Mucosa of descending colon (tissue), 3 donors: ENCODE data around the gene RPS21. TPM values are rescaled to one million over a fixed set of nuclear protein-coding genes. Genes with fewer than 3 reads are reported as not detected.
A peak's percentile ranks its signal among the peaks of the same experiment; 100 is the strongest.

Experiments used
- ATAC-seq: fragments of 200-7000 bp; cut with Tn5 transposase; one replicate; pipeline ENCODE4 v1.9.1; 2020; ENCODE audit warnings: mild to moderate bottlenecking, moderate library complexity
- DNase-seq, 3 donors: peaks; one replicate each; pipeline ENCODE4 v3.0.0-alpha.2; 2020
- H3K36me3 ChIP-seq: fragments of 200-600 bp; one replicate; pipeline ENCODE4 v1.8.0; 2021; ENCODE audit warnings: low read depth, mild to moderate bottlenecking
- H3K4me1 ChIP-seq: fragments of 200-600 bp; one replicate; pipeline ENCODE4 v1.8.0; 2021; ENCODE audit warnings: low read depth, mild to moderate bottlenecking
- H3K4me3 ChIP-seq: fragments of 200-600 bp; one replicate; pipeline ENCODE4 v1.8.0; 2021; ENCODE audit warnings: mild to moderate bottlenecking
- H3K9me3 ChIP-seq: fragments of 200-600 bp; one replicate; pipeline ENCODE4 v1.8.0; 2021; ENCODE audit warnings: mild to moderate bottlenecking
- intact Hi-C, 2 donors: fragments of 100-400 bp; cut with DNase I in 1 of 2; cut with micrococcal nuclease in 1 of 2; formaldehyde crosslinking; loops; one replicate each; pipeline versions ENCODE4 v1.11.0 to v1.11.1; 2022; cut with DNase I, micrococcal nuclease
- total RNA-seq, 3 donors: library from RNA; stranded (reverse); fragmentation: NEBNext Ultra II Directional in 2 of 3; extraction: Animal tissue kit (Norgen Biotek cat#: 25700) in 2 of 3; gene quantifications; one replicate each; pipeline versions ENCODE4 v1.2.1 to v1.2.4, GENCODE V29; 2021 to 2023
- TF ChIP-seq, protein P1 (sequence below): fragments of 200-600 bp; IDR thresholded peaks from one replicate; pipeline ENCODE4 v1.8.0; 2022; ENCODE audit warnings: antibody characterized with exemption, mild to moderate bottlenecking
- donor health status: DM: no; HTN: no; CAD: no; lungs with moderate emphysema.
- donor health status: DM: no; HTN: no; CAD: no.
- donor health status: DM: no; HTN: yes; CAD: no.

RPS21 gene
- total RNA-seq, 3 donors from 2014 or later, result 1,171 to 1,284 (median 1,191) TPM

DNA sequence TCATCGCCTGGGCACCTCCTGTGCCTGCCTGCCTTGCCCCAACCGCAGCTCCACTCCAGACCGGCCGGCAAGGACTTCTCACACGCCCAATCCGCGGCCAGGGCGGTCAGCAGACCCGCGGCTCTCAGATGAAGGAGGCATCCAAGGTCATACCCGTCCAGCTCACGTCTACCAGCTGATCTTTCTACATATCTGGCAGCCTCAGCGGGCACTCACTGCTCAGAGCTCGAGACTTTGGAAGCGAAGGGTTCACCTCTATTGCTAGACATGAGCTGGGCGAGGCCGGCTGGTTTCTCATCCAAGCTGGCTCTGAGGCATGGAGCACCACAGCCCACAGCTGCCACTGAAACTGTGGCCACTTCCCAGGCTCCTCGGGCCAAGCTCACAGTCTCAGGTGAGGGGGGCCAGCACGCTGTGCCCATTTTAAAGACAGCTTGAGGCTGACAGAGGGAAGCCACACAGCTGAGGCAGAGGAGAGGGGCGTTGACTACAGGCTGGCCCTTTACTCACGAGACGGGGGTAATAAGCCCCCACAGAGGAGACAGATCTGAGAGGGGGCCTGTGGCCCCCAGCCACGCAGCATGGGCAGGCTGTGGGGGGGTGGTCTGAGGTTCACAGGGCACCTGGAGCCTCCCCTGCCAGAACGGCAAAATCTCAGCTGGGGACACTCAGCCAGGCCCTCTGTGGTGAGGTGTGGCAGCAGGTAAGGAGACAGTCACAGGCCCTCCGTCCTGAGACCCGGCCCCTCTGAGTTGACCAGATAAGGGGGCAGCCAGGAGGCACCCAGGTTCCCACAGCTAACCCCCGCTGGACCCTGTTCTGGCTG lies 21.8 kb upstream of the RPS21 start:
- DNase-seq, result peak in 2 of 3 donors; percentile 34 to 46
- Histone ChIP-seq H3K4me3 (no peak overlapping the region), H3K9me3 (no peaks in the 10 kb centered on the region), H3K36me3 (no peaks in the 10 kb centered on the region), H3K4me1 (peaks cover 25% of the 10 kb centered on the region)
- intact Hi-C loops, result no loop called here
- ATAC-seq, result no peak
- TF ChIP-seq, protein P1, sequence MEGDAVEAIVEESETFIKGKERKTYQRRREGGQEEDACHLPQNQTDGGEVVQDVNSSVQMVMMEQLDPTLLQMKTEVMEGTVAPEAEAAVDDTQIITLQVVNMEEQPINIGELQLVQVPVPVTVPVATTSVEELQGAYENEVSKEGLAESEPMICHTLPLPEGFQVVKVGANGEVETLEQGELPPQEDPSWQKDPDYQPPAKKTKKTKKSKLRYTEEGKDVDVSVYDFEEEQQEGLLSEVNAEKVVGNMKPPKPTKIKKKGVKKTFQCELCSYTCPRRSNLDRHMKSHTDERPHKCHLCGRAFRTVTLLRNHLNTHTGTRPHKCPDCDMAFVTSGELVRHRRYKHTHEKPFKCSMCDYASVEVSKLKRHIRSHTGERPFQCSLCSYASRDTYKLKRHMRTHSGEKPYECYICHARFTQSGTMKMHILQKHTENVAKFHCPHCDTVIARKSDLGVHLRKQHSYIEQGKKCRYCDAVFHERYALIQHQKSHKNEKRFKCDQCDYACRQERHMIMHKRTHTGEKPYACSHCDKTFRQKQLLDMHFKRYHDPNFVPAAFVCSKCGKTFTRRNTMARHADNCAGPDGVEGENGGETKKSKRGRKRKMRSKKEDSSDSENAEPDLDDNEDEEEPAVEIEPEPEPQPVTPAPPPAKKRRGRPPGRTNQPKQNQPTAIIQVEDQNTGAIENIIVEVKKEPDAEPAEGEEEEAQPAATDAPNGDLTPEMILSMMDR, result no peak

DNA sequence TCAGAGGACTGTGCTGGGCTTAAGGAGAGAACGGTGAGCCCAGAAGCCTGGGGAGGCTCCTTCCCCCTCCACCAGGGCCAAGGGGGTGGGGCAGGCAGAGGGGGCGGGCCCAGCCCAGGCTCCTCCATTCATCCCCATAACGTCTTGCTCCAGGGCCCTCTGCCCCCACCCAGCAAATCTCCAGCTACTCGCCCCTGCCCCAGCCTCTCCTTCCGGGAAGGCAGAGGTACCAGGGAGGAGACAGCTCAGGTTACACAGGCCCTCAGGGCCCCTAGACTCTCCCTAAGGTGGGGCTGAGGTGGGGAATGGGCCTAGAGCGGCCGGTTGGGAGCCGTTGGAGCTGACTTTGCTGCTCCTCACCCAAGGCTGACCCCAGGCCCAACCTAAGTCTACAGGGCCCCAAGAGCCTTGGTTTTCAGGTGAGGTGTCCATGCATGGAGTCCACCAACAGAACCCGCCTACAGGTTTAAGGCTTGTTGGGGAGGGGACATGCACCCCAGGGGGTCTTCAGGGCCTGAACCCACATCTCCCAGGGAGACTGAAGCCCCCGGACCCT lies 21.0 kb upstream of the RPS21 start:
- no peaks in the 10 kb centered on the region for H3K9me3 ChIP-seq
- ATAC-seq (no peak), DNase-seq (peak in 2 of 3 donors; percentile 41 to 50)
- H3K4me3 ChIP-seq, result no peak overlapping the region
- no peaks in the 10 kb centered on the region for H3K36me3 ChIP-seq
- TF ChIP-seq, protein P1, result no peak
- H3K4me1 ChIP-seq, result peaks cover 25% of the 10 kb centered on the region
- intact Hi-C loops, result no loop called here

GRCh38 chr20:62366370-62367135 lies 20.4 kb upstream of the RPS21 start:
- no peaks in the 10 kb centered on the region for H3K9me3 ChIP-seq
- no peaks in the 10 kb centered on the region for H3K36me3 ChIP-seq
- TF ChIP-seq, protein P1, result no peak
- ATAC-seq (no peak), DNase-seq (peak in 1 of 3 donors; percentile 46)
- H3K4me3 ChIP-seq, result peak overlapping the region; percentile 27
- H3K4me1 ChIP-seq, result peaks cover 25% of the 10 kb centered on the region
- intact Hi-C loops, result no loop called here

GRCh38 chr20:62367136-62367632 lies 19.7 kb upstream of the RPS21 start, which contains the start of gene LAMA5:
TSS of gene LAMA5 (minus strand) at chr20:62367312. CDS start at chr20:62367245, 67 bp downstream.
- ATAC-seq (peak; percentile 68), DNase-seq (peak in 2 of 3 donors; percentile 61 to 72)
- Histone ChIP-seq H3K4me3 (peak within 1 kb of the TSS; percentile 27), H3K36me3 (no peaks in the 10 kb centered on the region), H3K9me3 (no peaks in the 10 kb centered on the region), H3K4me1 (peaks cover 25% of the 10 kb centered on the region)
- intact Hi-C loops, result no loop called here
- TF ChIP-seq, protein P1, result no peak

DNA sequence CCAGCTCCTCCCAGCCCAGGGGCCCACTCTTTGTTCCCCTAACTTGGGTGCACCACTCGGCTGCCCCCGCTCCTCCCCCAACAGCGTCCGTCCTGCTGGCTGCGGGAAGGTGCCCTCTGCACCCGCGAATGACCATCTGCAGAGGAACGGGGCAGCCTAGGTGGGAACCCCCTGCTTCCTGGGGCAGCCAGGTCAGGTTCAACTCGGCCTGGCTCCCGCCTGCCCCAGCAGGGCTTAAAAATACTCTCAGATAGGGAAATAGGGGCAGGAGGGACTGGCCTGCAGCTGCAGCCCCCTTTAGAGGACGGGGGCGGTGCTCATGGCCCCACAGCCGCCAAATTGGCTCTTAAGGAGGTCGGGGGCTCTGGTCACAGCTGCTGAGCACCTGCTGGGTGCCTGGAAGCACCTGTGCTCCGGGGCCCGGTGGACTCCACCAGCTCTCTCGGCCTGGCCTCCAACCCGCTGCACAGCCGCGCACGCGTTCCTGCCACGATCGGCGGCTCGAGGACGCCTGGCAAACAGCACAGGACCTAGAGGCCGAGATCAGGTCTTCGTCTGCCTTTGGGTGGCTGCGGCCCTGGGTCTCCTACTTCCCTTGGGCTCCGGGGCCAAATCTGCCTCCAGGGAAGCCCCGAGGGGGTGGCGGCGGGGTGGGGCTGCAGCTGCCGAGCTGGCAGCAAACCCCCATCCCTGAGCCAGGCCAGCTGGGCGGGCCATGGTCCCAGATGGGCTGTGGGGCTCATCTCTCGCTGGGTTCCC lies 19.1 kb upstream of the RPS21 start:
- ATAC-seq (peak; percentile 24), DNase-seq (no peak)
- intact Hi-C loops, result no loop called here
- no peak overlapping the region for H3K4me3 ChIP-seq
- TF ChIP-seq, protein P1, result no peak
- H3K36me3 ChIP-seq, result no peaks in the 10 kb centered on the region
- H3K4me1 ChIP-seq, result peaks cover 25% of the 10 kb centered on the region
- no peaks in the 10 kb centered on the region for H3K9me3 ChIP-seq
